GM23338 (cell line): ENCODE measurements around the gene BRICD5. TPM values are rescaled to one million over a fixed set of nuclear protein-coding genes. Genes with fewer than 3 reads are reported as not detected.

Source experiments
- ATAC-seq: fragments of 200-7000 bp; cut with Tn5 transposase; 3 replicates; pipeline ENCODE4 v1.9.1; 2020
- DNase-seq: peaks from one replicate; pipeline ENCODE4 v3.0.0-alpha.2; 2015; ENCODE audit warnings: low spot score
- H2AFZ ChIP-seq: fragments of 200-600 bp; sonication (generic); 2 replicates; pipeline ENCODE4 v1.8.0; 2016; ENCODE audit warnings: antibody characterized with exemption, mild to moderate bottlenecking, moderate library complexity
- H3F3A ChIP-seq: fragments of 200-600 bp; sonication (generic); replicated peaks from 2 replicates; pipeline ENCODE4 v1.8.0; 2017; ENCODE audit warnings: antibody characterized with exemption, mixed run types, low read depth
- H3K27ac ChIP-seq: fragments of 200-600 bp; sonication (generic); 2 replicates; pipeline ENCODE4 v1.6.1; 2016; ENCODE audit warnings: low read depth
- H3K27me3 ChIP-seq: fragments of 200-600 bp; sonication (generic); 2 replicates; pipeline ENCODE4 v1.8.0; 2016; ENCODE audit warnings: mild to moderate bottlenecking, mixed run types, moderate library complexity; ENCODE audit not compliant: insufficient read depth
- H3K36me3 ChIP-seq: fragments of 200-600 bp; sonication (generic); 2 replicates; pipeline ENCODE4 v1.8.0; 2016; ENCODE audit warnings: mild to moderate bottlenecking; ENCODE audit not compliant: insufficient read depth
- H3K4me1 ChIP-seq: fragments of 200-600 bp; sonication (generic); 2 replicates; pipeline ENCODE4 v1.8.0; 2016; ENCODE audit warnings: mild to moderate bottlenecking, moderate library complexity; ENCODE audit not compliant: insufficient read depth
- H3K4me2 ChIP-seq: fragments of 200-600 bp; sonication (generic); 2 replicates; pipeline ENCODE4 v1.7.1; 2017; ENCODE audit warnings: mixed run types
- H3K4me3 ChIP-seq: fragments of 200-600 bp; sonication (generic); 2 replicates; pipeline ENCODE4 v1.6.1; 2016; ENCODE audit warnings: mixed run types
- H3K79me2 ChIP-seq: fragments of 200-600 bp; sonication (generic); replicated peaks from 2 replicates; pipeline ENCODE4 v1.8.0; 2017; ENCODE audit warnings: mild to moderate bottlenecking; ENCODE audit not compliant: insufficient read depth
- H3K9me2 ChIP-seq: fragments of 200-600 bp; sonication (generic); 2 replicates; pipeline ENCODE4 v1.8.0; 2017; ENCODE audit not compliant: insufficient read depth
- H4K20me1 ChIP-seq: fragments of 200-600 bp; sonication (generic); replicated peaks from 2 replicates; pipeline ENCODE4 v1.8.0; 2017; ENCODE audit warnings: mild to moderate bottlenecking; ENCODE audit not compliant: insufficient read depth
- H3K27ac Mint-ChIP-seq: 2 replicates; pipeline ENCODE4 v1.8.0; 2020; ENCODE audit warnings: inconsistent platforms, mild to moderate bottlenecking, moderate library complexity, mixed read lengths
- H3K27me3 Mint-ChIP-seq: 3 replicates; pipeline ENCODE4 v1.8.0; 2022; ENCODE audit warnings: low read depth, mild to moderate bottlenecking, moderate library complexity, mixed read lengths, inconsistent platforms; ENCODE audit not compliant: insufficient read depth, poor library complexity
- H3K36me3 Mint-ChIP-seq: 3 replicates; pipeline ENCODE4 v1.8.0; 2021; ENCODE audit warnings: low read depth, mild to moderate bottlenecking, inconsistent platforms, moderate library complexity, mixed read lengths
- H3K4me1 Mint-ChIP-seq: 3 replicates; pipeline ENCODE4 v1.8.0; 2020; ENCODE audit warnings: mild to moderate bottlenecking, inconsistent platforms, mixed read lengths
- H3K4me3 Mint-ChIP-seq: 3 replicates; pipeline ENCODE4 v1.8.0; 2021; ENCODE audit warnings: moderate library complexity, mild to moderate bottlenecking, inconsistent platforms, mixed read lengths
- H3K9me3 Mint-ChIP-seq: 3 replicates; pipeline ENCODE4 v1.8.0; 2020; ENCODE audit warnings: moderate library complexity, mild to moderate bottlenecking, inconsistent platforms, mixed read lengths
- CREB1 ChIP-seq: fragments of 250-450 bp; sonication (Bioruptor Pico); IDR thresholded peaks from 2 replicates; pipeline ENCODE4 v1.5.0; 2020; ENCODE audit warnings: low read depth, mild to moderate bottlenecking, moderate library complexity
- CTCF ChIP-seq, 2 experiments: fragments of 200-600 bp in 1 of 2; sonication (generic) in 1 of 2; conservative IDR thresholded peaks; 2 replicates each; pipeline versions ENCODE4 v1.5.1 to v1.6.1; 2016 to 2017; ENCODE audit warnings: antibody characterized with exemption in 2 of 2, low read depth in 2 of 2, mild to moderate bottlenecking in 2 of 2, moderate library complexity in 1 of 2
- ETS1 ChIP-seq: IDR thresholded peaks from 2 replicates; pipeline ENCODE4 v1.6.1; 2016; ENCODE audit warnings: antibody characterized with exemption
- EZH2 ChIP-seq: fragments of 200-600 bp; sonication (generic); IDR thresholded peaks from one replicate; pipeline ENCODE4 v1.8.0; 2017; ENCODE audit warnings: antibody characterized with exemption, mild to moderate bottlenecking, low read depth; ENCODE audit not compliant: unreplicated experiment
- EZH2phosphoT487 ChIP-seq: fragments of 200-600 bp; sonication (generic); IDR thresholded peaks from one replicate; pipeline ENCODE4 v1.8.1; 2018; ENCODE audit warnings: antibody characterized with exemption; ENCODE audit not compliant: unreplicated experiment
- JUNB ChIP-seq: IDR thresholded peaks from one replicate; pipeline ENCODE4 v1.6.1; 2016; ENCODE audit warnings: antibody characterized with exemption; ENCODE audit not compliant: unreplicated experiment
- NANOG ChIP-seq: IDR thresholded peaks from 2 replicates; pipeline ENCODE4 v1.6.1; 2016; ENCODE audit warnings: antibody characterized with exemption, borderline replicate concordance
- POLR2AphosphoS5 ChIP-seq: IDR thresholded peaks from 2 replicates; pipeline ENCODE4 v1.6.1; 2016; ENCODE audit warnings: antibody characterized with exemption, low read depth
- STAT1 ChIP-seq: IDR thresholded peaks from one replicate; pipeline ENCODE4 v1.6.1; 2016; ENCODE audit warnings: antibody characterized with exemption; ENCODE audit not compliant: unreplicated experiment
- ZNF114 ChIP-seq: fragments of 250-450 bp; sonication (Bioruptor Pico); IDR thresholded peaks from 2 replicates; pipeline ENCODE4 v1.5.0; 2020; ENCODE audit warnings: mild to moderate bottlenecking, moderate library complexity
- ZNF331 ChIP-seq: fragments of 250-450 bp; sonication (Bioruptor Pico); IDR thresholded peaks from 2 replicates; pipeline ENCODE4 v1.5.0; 2020; ENCODE audit warnings: low read depth, mild to moderate bottlenecking, moderate library complexity
- polyA plus RNA-seq: library from polyadenylated mRNA; unstranded; fragments of >200 nt; fragmentation: Nextera tagmentation; extraction: Ambion mirVana; gene quantifications from 2 replicates; pipeline ENCODE4 v1.2.1, GENCODE V29; 2016
- total RNA-seq: library from RNA; depleted of rRNA; stranded (reverse); fragments of >200 nt; shearing (Covaris generic); gene quantifications from 2 replicates; pipeline ENCODE4 v1.2.3, GENCODE V29; 2014

BRICD5 gene
- total and polyA plus RNA-seq, 2 experiments from 2014 or later: 5.3 to 6.3 TPM

- Histone ChIP-seq H3K4me2 (peak overlapping the region; percentile 92), H3F3A (0 out of 2 replicates have a peak, but pooled peaks cover 2% of the 10 kb centered on the region), H3K4me3 (peak overlapping the region; percentile 75), H3K36me3 (no peaks in the 10 kb centered on the region), H3K27ac (no peak overlapping the region), H3K79me2 (no peaks in the 10 kb centered on the region), H3K27me3 (peaks cover 37% of the 10 kb centered on the region), H4K20me1 (no peaks in the 10 kb centered on the region), H3K4me1 (no peaks in the 10 kb centered on the region; the same call in 1 of the 2 replicates), H3K9me2 (no peaks in the 10 kb centered on the region), H2AFZ (peak overlapping the region; percentile 38; the same call in 1 of the 2 replicates)
- H3K27ac Mint-ChIP-seq: no peak overlapping the region
- TF ChIP-seq EZH2phosphoT487 (no peak), EZH2 (no peak), CTCF (conservative IDR thresholded peaks at IDR 0.05; ENCODE audit: low read depth in 2 of 2) (peak; percentile 64 to 96), CREB1 (CRISPR knock-in tag) (0 out of 2 replicates have a peak, but pooled peaks have one; percentile 5)
- H3K4me3 Mint-ChIP-seq: peak overlapping the region; percentile 70
- H3K4me1 Mint-ChIP-seq: no peaks in the 10 kb centered on the region
- H3K9me3 Mint-ChIP-seq: no peaks in the 10 kb centered on the region
- DNase-seq: peak; percentile 89
- H3K36me3 Mint-ChIP-seq: no peaks in the 10 kb centered on the region; the same call in 2 of the 3 replicates
- ATAC-seq: peak; percentile 81
- peaks cover 26% of the 10 kb centered on the region for H3K27me3 Mint-ChIP-seq
Observed at GRCh38 chr16:2194852-2195321, 15.8 kb downstream of the BRICD5 start.

GRCh38 chr16:2194166-2194834 is 16.4 kb downstream of the BRICD5 start:
- Mint-ChIP-seq H3K4me3 (peak overlapping the region; percentile 70; the same call in 1 of the 3 replicates), H3K27ac (no peak overlapping the region), H3K27me3 (peaks cover 25% of the 10 kb centered on the region), H3K36me3 (no peaks in the 10 kb centered on the region; the same call in 2 of the 3 replicates), H3K9me3 (no peaks in the 10 kb centered on the region), H3K4me1 (no peaks in the 10 kb centered on the region)
- ATAC-seq (no peak), DNase-seq (no peak)
- Histone ChIP-seq H3K9me2 (no peaks in the 10 kb centered on the region), H3K4me2 (no peak overlapping the region), H2AFZ (no peak overlapping the region), H3K36me3 (no peaks in the 10 kb centered on the region), H3K27ac (no peak overlapping the region), H3K4me1 (no peaks in the 10 kb centered on the region; the same call in 1 of the 2 replicates), H3K4me3 (no peak overlapping the region), H3K27me3 (peaks cover 37% of the 10 kb centered on the region), H4K20me1 (no peaks in the 10 kb centered on the region), H3F3A (0 out of 2 replicates have a peak, but pooled peaks cover 2% of the 10 kb centered on the region), H3K79me2 (no peaks in the 10 kb centered on the region)
- TF ChIP-seq CREB1 (CRISPR knock-in tag) (no peak), JUNB (no peak), EZH2phosphoT487 (no peak), ZNF114 (CRISPR knock-in tag) (no peak), NANOG (no peak), ETS1 (no peak), ZNF331 (CRISPR knock-in tag) (no peak), STAT1 (no peak), POLR2AphosphoS5 (no peak), CTCF (conservative IDR thresholded peaks at IDR 0.05; ENCODE audit: low read depth in 2 of 2) (no peak)
